GM12874 (cell line): ENCODE results near the gene PASK.

Experiments
- CTCF ChIP-seq: IDR thresholded peaks from 2 replicates; pipeline ENCODE4 v1.5.1; 2011; ENCODE audit warnings: low read depth, mild to moderate bottlenecking, control low read depth, low read length, moderate library complexity; ENCODE audit not compliant: insufficient read depth

PASK gene

GRCh38 chr2:241142593-241142992 is 6.7 kb downstream of the PASK start:
- TF ChIP-seq CTCF, result no peak

- TF ChIP-seq CTCF, result no peak
These were observed 7.2 kb downstream of the PASK start for GRCh38 chr2:241142063-241142462.

GRCh38 chr2:241141214-241141770 is 8.0 kb downstream of the PASK start:
- no peak for TF ChIP-seq CTCF

GRCh38 chr2:241140445-241140840 is 8.8 kb downstream of the PASK start:
- no peak for TF ChIP-seq CTCF

- no peak for TF ChIP-seq CTCF
These were observed 9.5 kb downstream of the PASK start for GRCh38 chr2:241139531-241140444.

- TF ChIP-seq CTCF, result no peak
These were observed 10.8 kb downstream of the PASK start for GRCh38 chr2:241138471-241138870.

GRCh38 chr2:241137276-241138190 is 11.7 kb downstream of the PASK start:
- no peak for TF ChIP-seq CTCF
